ENCODE results near the gene DUSP9.

- TF ChIP-seq, protein P1, sequence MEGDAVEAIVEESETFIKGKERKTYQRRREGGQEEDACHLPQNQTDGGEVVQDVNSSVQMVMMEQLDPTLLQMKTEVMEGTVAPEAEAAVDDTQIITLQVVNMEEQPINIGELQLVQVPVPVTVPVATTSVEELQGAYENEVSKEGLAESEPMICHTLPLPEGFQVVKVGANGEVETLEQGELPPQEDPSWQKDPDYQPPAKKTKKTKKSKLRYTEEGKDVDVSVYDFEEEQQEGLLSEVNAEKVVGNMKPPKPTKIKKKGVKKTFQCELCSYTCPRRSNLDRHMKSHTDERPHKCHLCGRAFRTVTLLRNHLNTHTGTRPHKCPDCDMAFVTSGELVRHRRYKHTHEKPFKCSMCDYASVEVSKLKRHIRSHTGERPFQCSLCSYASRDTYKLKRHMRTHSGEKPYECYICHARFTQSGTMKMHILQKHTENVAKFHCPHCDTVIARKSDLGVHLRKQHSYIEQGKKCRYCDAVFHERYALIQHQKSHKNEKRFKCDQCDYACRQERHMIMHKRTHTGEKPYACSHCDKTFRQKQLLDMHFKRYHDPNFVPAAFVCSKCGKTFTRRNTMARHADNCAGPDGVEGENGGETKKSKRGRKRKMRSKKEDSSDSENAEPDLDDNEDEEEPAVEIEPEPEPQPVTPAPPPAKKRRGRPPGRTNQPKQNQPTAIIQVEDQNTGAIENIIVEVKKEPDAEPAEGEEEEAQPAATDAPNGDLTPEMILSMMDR (conservative IDR thresholded peaks at IDR 0.05; ENCODE audit: low read depth, low read length): no peak
- no peak for TF ChIP-seq EZH2 (IDR thresholded peaks at IDR 0.05; ENCODE audit: low read length, unreplicated experiment)
Observed at GRCh38 chrX:153681175-153681574, 34.2 kb downstream of the DUSP9 start.
